CD4-positive, CD25-positive, alpha-beta regulatory T cell (primary cell): ENCODE data around the gene RFX2. TPM values are rescaled to one million over a fixed set of nuclear protein-coding genes. Genes with fewer than 3 reads are reported as not detected.

Experiments
- ATAC-seq, 2 donors: fragments of 150-1000 bp; cut with Tn5 transposase; one replicate each; pipeline ENCODE4 v1.10.0; 2021; ENCODE audit warnings: low read depth in 2 of 2, moderate number of reproducible peaks in 2 of 2, moderate library complexity in 1 of 2
- DNase-seq, 3 donors: peaks; one replicate each; pipeline versions ENCODE4 v3.0.0 to v3.0.0-alpha.2; 2012 to 2022; ENCODE audit warnings: mixed read lengths in 1 of 3
- H3K27ac ChIP-seq: one replicate; pipeline ENCODE4 v1.7.0; 2013; ENCODE audit warnings: mild to moderate bottlenecking, low read length; ENCODE audit not compliant: insufficient read depth, poor library complexity, severe bottlenecking
- H3K27me3 ChIP-seq: one replicate; pipeline ENCODE4 v1.7.0; 2013; ENCODE audit warnings: low read length; ENCODE audit not compliant: control insufficient read depth, insufficient read depth
- H3K36me3 ChIP-seq: one replicate; pipeline ENCODE4 v1.7.0; 2013; ENCODE audit warnings: mild to moderate bottlenecking, low read length, moderate library complexity; ENCODE audit not compliant: control insufficient read depth, insufficient read depth
- H3K4me1 ChIP-seq: 2 replicates; pipeline ENCODE4 v1.7.0; 2013; ENCODE audit warnings: mild to moderate bottlenecking, low read length; ENCODE audit not compliant: insufficient read depth, control insufficient read depth, poor library complexity, severe bottlenecking
- H3K4me3 ChIP-seq: one replicate; pipeline ENCODE4 v1.7.0; 2013; ENCODE audit warnings: low read depth, mild to moderate bottlenecking, low read length, moderate library complexity
- H3K9me3 ChIP-seq, 2 experiments: 1 replicate in 1 of 2; 2 replicates in 1 of 2; pipeline ENCODE4 v1.7.0; 2013; ENCODE audit warnings: low read length in 2 of 2, mild to moderate bottlenecking in 1 of 2, moderate library complexity in 1 of 2; ENCODE audit not compliant: control insufficient read depth in 2 of 2
- H3K27ac Mint-ChIP-seq, 3 donors: one replicate each; pipeline ENCODE4 v1.8.0; 2020 to 2022; ENCODE audit warnings: mild to moderate bottlenecking in 3 of 3, mixed read lengths in 3 of 3, moderate library complexity in 2 of 3
- H3K27me3 Mint-ChIP-seq: one replicate; pipeline ENCODE4 v1.8.0; 2022; ENCODE audit warnings: mild to moderate bottlenecking, mixed read lengths
- H3K36me3 Mint-ChIP-seq: one replicate; pipeline ENCODE4 v1.8.0; 2020; ENCODE audit warnings: mixed read lengths
- H3K4me1 Mint-ChIP-seq, 4 donors: one replicate each; pipeline ENCODE4 v1.8.0; 2020 to 2022; ENCODE audit warnings: mixed read lengths in 4 of 4, mild to moderate bottlenecking in 1 of 4
- H3K4me3 Mint-ChIP-seq, 4 donors: one replicate each; pipeline ENCODE4 v1.8.0; 2020 to 2022; ENCODE audit warnings: mild to moderate bottlenecking in 4 of 4, mixed read lengths in 4 of 4, moderate library complexity in 3 of 4
- H3K9me3 Mint-ChIP-seq, 7 donors: one replicate each; pipeline ENCODE4 v1.8.0; 2020 to 2022; ENCODE audit warnings: mixed read lengths in 7 of 7, mild to moderate bottlenecking in 3 of 7, moderate library complexity in 2 of 7
- polyA plus RNA-seq, 4 donors: library from polyadenylated mRNA; unstranded; fragments of 300-500 nt; fragmentation: Illumina TruSeq; gene quantifications; one replicate each; pipeline ENCODE4 v1.2.3, GENCODE V29; 2021
- total RNA-seq: library from RNA; stranded (reverse); gene quantifications from one replicate; pipeline ENCODE4 v1.2.3, GENCODE V29; 2022

Gene RFX2
- total RNA-seq (3.3 TPM), polyA plus RNA-seq (1 to 10 TPM; 1.3 to 3.0 (median 1.9) TPM)

GRCh38 chr19:6110360-6110977, at the start of gene RFX2:
Gene RFX2 (minus strand): TSS chr19:6110500. CDS start chr19:6047496, 63,004 bp downstream.
- Mint-ChIP-seq H3K27ac (peak within 1 kb of the TSS in 2 of 3 donors; percentile 89 to 90), H3K4me3 (peak within 1 kb of the TSS; percentile 89 to 97 (median 93)), H3K9me3 (peaks cover 0 to 4% (median 0%) of the 10 kb centered on the region in 7 donors), H3K4me1 (peaks cover 9 to 36% (median 22%) of the 10 kb centered on the region in 4 donors), H3K36me3 (no peaks in the 10 kb centered on the region), H3K27me3 (peaks cover 27% of the 10 kb centered on the region)
- H3K4me1 ChIP-seq, result peaks cover 14% of the 10 kb centered on the region
- peak within 1 kb of the TSS; percentile 64 for H3K4me3 ChIP-seq
- peak; percentile 98 to 99 (median 99) for DNase-seq
- H3K9me3 ChIP-seq, result no peaks in the 10 kb centered on the region
- H3K36me3 ChIP-seq, result no peaks in the 10 kb centered on the region
- peaks cover 3% of the 10 kb centered on the region for H3K27me3 ChIP-seq
- peak; percentile 98 to 99 for ATAC-seq
- peak within 1 kb of the TSS; percentile 55 for H3K27ac ChIP-seq

- ATAC-seq, result no peak
- no peak overlapping the region for H3K4me3 ChIP-seq
- H3K4me1 ChIP-seq, result peaks cover under 1% of the 10 kb centered on the region
- no peak overlapping the region for H3K4me3 Mint-ChIP-seq
- H3K27me3 Mint-ChIP-seq, result no peaks in the 10 kb centered on the region
- H3K27ac Mint-ChIP-seq, result peak overlapping the region in 1 of 3 donors; percentile 10
- no peaks in the 10 kb centered on the region for H3K36me3 ChIP-seq
- H3K27ac ChIP-seq, result no peak overlapping the region
- DNase-seq, result no peak
- no peaks in the 10 kb centered on the region for H3K27me3 ChIP-seq
- peaks cover 0 to 5% (median 2%) of the 10 kb centered on the region in 4 donors for H3K4me1 Mint-ChIP-seq
- H3K36me3 Mint-ChIP-seq, result no peaks in the 10 kb centered on the region
- H3K9me3 Mint-ChIP-seq, result peaks cover 0 to 19% (median 2%) of the 10 kb centered on the region in 7 donors
- peaks cover 0 to 4% of the 10 kb centered on the region in 2 experiments for H3K9me3 ChIP-seq
These were observed 45.7 kb upstream of the RFX2 start for GRCh38 chr19:6156033-6156432.

DNA sequence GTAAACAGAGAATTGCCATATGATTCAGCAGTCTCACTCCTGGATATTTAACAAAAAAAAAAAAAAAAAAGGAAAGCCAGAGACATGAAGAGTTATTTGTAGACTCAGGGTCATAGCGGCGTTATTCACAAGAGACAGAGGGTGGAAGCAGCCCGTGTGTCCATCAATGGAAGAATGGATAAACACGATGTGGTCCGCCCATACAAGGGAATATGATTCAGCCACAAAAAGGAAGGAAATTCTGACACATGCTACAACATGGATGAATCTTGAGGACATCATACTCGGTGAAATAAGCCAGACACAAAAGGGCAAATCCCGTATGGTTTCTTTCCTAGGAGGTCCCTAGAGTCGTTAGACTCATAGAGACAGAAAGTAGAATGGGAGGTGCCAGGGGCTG, 40.0 kb upstream of the RFX2 start:
- ATAC-seq (no peak), DNase-seq (no peak)
- H3K36me3 ChIP-seq, result no peaks in the 10 kb centered on the region
- Mint-ChIP-seq H3K9me3 (peaks cover 0 to 4% (median 0%) of the 10 kb centered on the region in 7 donors), H3K27me3 (no peaks in the 10 kb centered on the region), H3K4me1 (peaks cover 0 to 4% (median 0%) of the 10 kb centered on the region in 4 donors), H3K36me3 (no peaks in the 10 kb centered on the region), H3K27ac (no peak overlapping the region), H3K4me3 (no peak overlapping the region)
- H3K27ac ChIP-seq, result no peak overlapping the region
- H3K9me3 ChIP-seq, result peaks cover 0 to 4% of the 10 kb centered on the region in 2 experiments
- no peaks in the 10 kb centered on the region for H3K27me3 ChIP-seq
- no peak overlapping the region for H3K4me3 ChIP-seq
- no peaks in the 10 kb centered on the region for H3K4me1 ChIP-seq

GRCh38 chr19:6141217-6141616, 30.9 kb upstream of the RFX2 start:
- peaks cover 11% of the 10 kb centered on the region for H3K27me3 Mint-ChIP-seq
- no peak overlapping the region for H3K4me3 Mint-ChIP-seq
- H3K9me3 ChIP-seq, result no peaks in the 10 kb centered on the region
- no peaks in the 10 kb centered on the region for H3K36me3 ChIP-seq
- peaks cover 0 to 2% (median 0%) of the 10 kb centered on the region in 7 donors for H3K9me3 Mint-ChIP-seq
- ATAC-seq (no peak), DNase-seq (no peak)
- H3K27ac Mint-ChIP-seq, result no peak overlapping the region
- H3K4me1 Mint-ChIP-seq, result peaks cover 0 to 4% (median 0%) of the 10 kb centered on the region in 4 donors
- H3K27me3 ChIP-seq, result no peaks in the 10 kb centered on the region
- H3K36me3 Mint-ChIP-seq, result no peaks in the 10 kb centered on the region
- H3K4me1 ChIP-seq, result no peaks in the 10 kb centered on the region
- no peak overlapping the region for H3K27ac ChIP-seq
- no peak overlapping the region for H3K4me3 ChIP-seq

- H3K4me3 ChIP-seq, result no peak overlapping the region
- peaks cover 11% of the 10 kb centered on the region for H3K27me3 Mint-ChIP-seq
- no peaks in the 10 kb centered on the region for H3K9me3 ChIP-seq
- no peak overlapping the region for H3K27ac Mint-ChIP-seq
- H3K27me3 ChIP-seq, result no peaks in the 10 kb centered on the region
- H3K36me3 Mint-ChIP-seq, result no peaks in the 10 kb centered on the region
- H3K4me3 Mint-ChIP-seq, result no peak overlapping the region
- H3K36me3 ChIP-seq, result no peaks in the 10 kb centered on the region
- no peaks in the 10 kb centered on the region for H3K4me1 Mint-ChIP-seq
- DNase-seq (no peak), ATAC-seq (no peak)
- no peaks in the 10 kb centered on the region for H3K4me1 ChIP-seq
- H3K27ac ChIP-seq, result no peak overlapping the region
- H3K9me3 Mint-ChIP-seq, result no peaks in the 10 kb centered on the region
These were observed 28.2 kb upstream of the RFX2 start for GRCh38 chr19:6138511-6138910.

DNA sequence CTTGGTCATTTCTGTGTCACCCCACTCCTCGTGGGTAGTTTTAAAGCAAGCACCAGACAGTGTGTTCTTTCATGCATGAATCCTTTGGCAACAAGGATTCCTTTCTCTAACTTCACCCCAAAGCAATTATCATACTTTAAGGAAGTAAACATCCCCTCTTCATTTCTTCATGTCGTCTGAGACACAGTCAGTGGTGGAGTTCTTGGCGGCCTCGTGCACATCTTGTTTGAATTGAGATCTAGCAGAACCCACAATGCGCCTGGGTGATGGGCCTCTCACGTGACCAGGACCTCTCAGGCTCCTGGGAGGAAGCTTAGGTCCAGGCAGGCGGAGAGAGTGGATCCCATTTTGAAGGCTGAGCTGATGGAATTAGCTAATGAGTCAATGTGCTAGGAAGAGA, 27.8 kb upstream of the RFX2 start:
- DNase-seq (no peak), ATAC-seq (no peak)
- Histone ChIP-seq H3K36me3 (no peaks in the 10 kb centered on the region), H3K4me1 (no peaks in the 10 kb centered on the region), H3K4me3 (no peak overlapping the region), H3K9me3 (no peaks in the 10 kb centered on the region), H3K27me3 (no peaks in the 10 kb centered on the region), H3K27ac (no peak overlapping the region)
- H3K27me3 Mint-ChIP-seq, result peaks cover 11% of the 10 kb centered on the region
- H3K36me3 Mint-ChIP-seq, result no peaks in the 10 kb centered on the region
- no peak overlapping the region for H3K4me3 Mint-ChIP-seq
- no peaks in the 10 kb centered on the region for H3K4me1 Mint-ChIP-seq
- H3K9me3 Mint-ChIP-seq, result no peaks in the 10 kb centered on the region
- no peak overlapping the region for H3K27ac Mint-ChIP-seq

DNA sequence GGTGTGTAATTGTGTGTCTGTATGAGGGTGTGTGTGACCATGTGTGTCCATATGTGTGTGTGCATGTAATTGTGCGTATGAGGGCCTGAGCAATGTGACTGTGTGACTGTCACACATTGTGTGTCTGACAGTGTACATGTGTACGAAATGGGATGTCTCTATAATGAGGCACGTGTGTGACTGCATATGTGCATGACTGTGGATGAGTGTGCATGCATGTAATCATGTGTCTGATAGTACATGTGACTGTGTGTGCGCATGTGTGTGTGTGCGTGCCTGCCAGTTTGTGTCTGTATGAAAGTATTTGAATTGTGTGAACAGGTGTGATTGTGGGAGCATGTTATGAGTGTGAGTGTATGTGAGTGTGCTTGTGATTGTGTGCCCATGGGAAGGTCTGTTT, 22.9 kb upstream of the RFX2 start:
- Mint-ChIP-seq H3K36me3 (no peaks in the 10 kb centered on the region), H3K4me1 (no peaks in the 10 kb centered on the region), H3K27ac (no peak overlapping the region), H3K9me3 (no peaks in the 10 kb centered on the region), H3K27me3 (peaks cover 4% of the 10 kb centered on the region), H3K4me3 (no peak overlapping the region)
- DNase-seq (no peak), ATAC-seq (no peak)
- Histone ChIP-seq H3K36me3 (no peaks in the 10 kb centered on the region), H3K4me3 (no peak overlapping the region), H3K27me3 (no peaks in the 10 kb centered on the region), H3K4me1 (no peaks in the 10 kb centered on the region), H3K9me3 (peaks cover 0 to under 1% of the 10 kb centered on the region in 2 experiments), H3K27ac (no peak overlapping the region)

DNA sequence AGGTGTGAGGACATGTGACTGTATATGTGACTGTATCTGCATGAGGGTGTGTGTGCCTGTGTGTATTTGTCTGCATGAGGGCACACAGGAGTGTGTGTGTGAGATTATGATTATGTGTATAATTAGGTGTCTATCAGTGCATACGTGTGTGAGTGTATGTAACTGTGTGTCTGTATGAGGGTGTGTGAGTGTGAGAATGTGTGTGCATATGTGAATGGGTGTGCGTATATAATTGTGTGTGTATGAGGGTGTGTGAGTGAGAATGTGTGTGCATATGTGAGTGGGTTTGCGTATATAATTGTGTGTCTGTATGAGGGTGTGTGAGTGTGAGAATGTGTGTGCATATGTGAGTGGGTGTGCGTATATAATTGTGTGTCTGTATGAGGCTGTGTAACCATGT, 22.2 kb upstream of the RFX2 start:
- peaks cover 0 to 5% of the 10 kb centered on the region in 2 experiments for H3K9me3 ChIP-seq
- no peak overlapping the region for H3K4me3 ChIP-seq
- no peaks in the 10 kb centered on the region for H3K27me3 ChIP-seq
- H3K4me3 Mint-ChIP-seq, result no peak overlapping the region
- ATAC-seq (no peak), DNase-seq (no peak)
- no peaks in the 10 kb centered on the region for H3K4me1 ChIP-seq
- H3K9me3 Mint-ChIP-seq, result no peaks in the 10 kb centered on the region
- H3K4me1 Mint-ChIP-seq, result no peaks in the 10 kb centered on the region
- H3K36me3 ChIP-seq, result no peaks in the 10 kb centered on the region
- no peaks in the 10 kb centered on the region for H3K36me3 Mint-ChIP-seq
- H3K27ac ChIP-seq, result no peak overlapping the region
- H3K27me3 Mint-ChIP-seq, result no peaks in the 10 kb centered on the region
- H3K27ac Mint-ChIP-seq, result no peak overlapping the region
